HepG2 (cell line): ENCODE results near the gene DENND2A. TPM values are rescaled to one million over a fixed set of nuclear protein-coding genes. Genes with fewer than 3 reads are reported as not detected.

Experiments
- ATAC-seq: fragments of 200-7000 bp; cut with Tn5 transposase; 3 replicates; pipeline ENCODE4 v1.9.1; 2020; ENCODE audit warnings: mild to moderate bottlenecking, moderate library complexity
- BruUV-seq: library from RNA; stranded (reverse); fragments of 400-500 nt; replicated peaks from 2 replicates; lab custom pipeline; 2021; lab: Mats Ljungman, UMichigan
- CTCF ChIA-PET: fragments of 300-600 bp; formaldehyde crosslinking; extraction: SDS; loops from one replicate; lab custom pipeline; 2021; ENCODE audit warnings: low total read pairs, inconsistent platforms, low intra/inter-chr PET ratio; lab: Yijun Ruan, JAX
- POLR2A ChIA-PET: fragments of 350-600 bp; sonication (Branson Sonifier 250); formaldehyde crosslinking; loops from one replicate; lab custom pipeline; 2020; ENCODE audit warnings: antibody characterized with exemption, inconsistent platforms; lab: Yijun Ruan, JAX
- DNase-seq: peaks from one replicate; pipeline ENCODE4 v3.0.0-alpha.2; 2015; ENCODE audit warnings: low spot score
- FAIRE-seq: peaks from 3 replicates; lab custom pipeline; 2011; peaks lifted over from hg19 to GRCh38; lab: Jason Lieb, UNC
- H2AFZ ChIP-seq: one replicate; pipeline ENCODE4 v1.6.1; 2011; ENCODE audit warnings: low read length, inconsistent platforms
- H3K27ac ChIP-seq: fragments of 300-600 bp; 3 replicates; pipeline ENCODE4 v1.8.0; 2011; ENCODE audit warnings: mixed run types, mild to moderate bottlenecking, mixed read lengths, low read length, inconsistent platforms; ENCODE audit not compliant: insufficient read depth; ENCODE audit errors: extremely low read length
- H3K27me3 ChIP-seq, 2 experiments: fragments of 200-600 bp in 1 of 2; 2 replicates in 1 of 2; 3 replicates in 1 of 2; pipeline versions ENCODE4 v1.6.0 to v1.8.0; 2011; ENCODE audit warnings: low read length in 2 of 2, mild to moderate bottlenecking in 2 of 2, moderate library complexity in 2 of 2, inconsistent platforms in 1 of 2; ENCODE audit not compliant: insufficient read depth in 2 of 2, control insufficient read depth in 1 of 2
- H3K36me3 ChIP-seq, 2 experiments: fragments of 200-600 bp in 1 of 2; replicated peaks in 1 of 2; 2 replicates in 1 of 2; 3 replicates in 1 of 2; pipeline versions ENCODE4 v1.5.1 to v1.8.0; 2011; ENCODE audit warnings: low read length in 2 of 2, inconsistent platforms in 1 of 2; ENCODE audit not compliant: insufficient read depth in 2 of 2, control insufficient read depth in 1 of 2
- H3K4me1 ChIP-seq: 2 replicates; pipeline ENCODE4 v1.5.1; 2012; ENCODE audit warnings: low read length, inconsistent platforms; ENCODE audit not compliant: insufficient read depth
- H3K4me2 ChIP-seq: 2 replicates; pipeline ENCODE4 v1.6.0; 2011; ENCODE audit warnings: low read depth, low read length, inconsistent platforms
- H3K4me3 ChIP-seq, 3 experiments: fragments of 200-600 bp in 1 of 3; sonication (generic), shearing (Covaris generic) in 1 of 3; replicated peaks in 1 of 3; 2 replicates each; pipeline ENCODE4 v1.5.1; 2011 to 2016; ENCODE audit warnings: low read length in 3 of 3, inconsistent platforms in 2 of 3, low read depth in 2 of 3, mild to moderate bottlenecking in 2 of 3, control low read depth in 1 of 3, mixed read lengths in 1 of 3; ENCODE audit not compliant: insufficient read depth in 1 of 3
- H3K79me2 ChIP-seq: one replicate; pipeline ENCODE4 v1.6.1; 2011; ENCODE audit warnings: low read length, inconsistent platforms; ENCODE audit not compliant: insufficient read depth
- H3K9ac ChIP-seq: 2 replicates; pipeline ENCODE4 v1.6.0; 2011; ENCODE audit warnings: mild to moderate bottlenecking, low read depth, low read length, inconsistent platforms; ENCODE audit not compliant: insufficient read depth
- H3K9me3 ChIP-seq: 2 replicates; pipeline ENCODE4 v1.5.1; 2012; ENCODE audit warnings: mild to moderate bottlenecking, low read length
- H4K20me1 ChIP-seq: 2 replicates; pipeline ENCODE4 v1.6.0; 2011; ENCODE audit warnings: inconsistent platforms, mild to moderate bottlenecking, low read length, moderate library complexity; ENCODE audit not compliant: insufficient read depth
- AKAP8 ChIP-seq: sonication (generic); formaldehyde crosslinking; IDR thresholded peaks from 2 replicates; pipeline ENCODE4 v1.5.1; 2020; ENCODE audit warnings: mild to moderate bottlenecking, missing genetic modification reagents
- ARNT ChIP-seq: fragments of 450-650 bp; IDR thresholded peaks from 2 replicates; pipeline ENCODE4 v1.6.1; 2017
- ARNT2 ChIP-seq: sonication (generic); formaldehyde crosslinking; IDR thresholded peaks from 2 replicates; pipeline ENCODE4 v1.8.0; 2022; ENCODE audit warnings: mild to moderate bottlenecking, low read depth, missing genetic modification reagents, moderate library complexity
- CBX1 ChIP-seq: IDR thresholded peaks from one replicate; pipeline ENCODE4 v1.6.1; 2016; ENCODE audit warnings: antibody characterized with exemption, low read depth
- KDM5A ChIP-seq: fragments of 200-600 bp; sonication (generic); IDR thresholded peaks from 2 replicates; pipeline ENCODE4 v1.7.0; 2018; ENCODE audit warnings: antibody characterized with exemption, mild to moderate bottlenecking, low read length, borderline replicate concordance
- THYN1 ChIP-seq: sonication (generic); formaldehyde crosslinking; IDR thresholded peaks from 2 replicates; pipeline ENCODE4 v1.8.1; 2023; ENCODE audit warnings: low read depth, mild to moderate bottlenecking, moderate library complexity, missing genetic modification reagents, borderline replicate concordance
- ZBTB7B ChIP-seq: sonication (generic); formaldehyde crosslinking; IDR thresholded peaks from 2 replicates; pipeline ENCODE4 v1.4.0; 2020; ENCODE audit warnings: missing genetic modification reagents
- ZNF124 ChIP-seq: sonication (generic); formaldehyde crosslinking; IDR thresholded peaks from 2 replicates; pipeline ENCODE4 v1.4.0; 2020; ENCODE audit warnings: missing genetic modification reagents
- ZNF180 ChIP-seq: sonication (generic); formaldehyde crosslinking; IDR thresholded peaks from 2 replicates; pipeline ENCODE4 v1.4.0; 2020; ENCODE audit warnings: low read depth, missing genetic modification reagents, borderline replicate concordance
- ZNF224 ChIP-seq: sonication (generic); formaldehyde crosslinking; IDR thresholded peaks from 2 replicates; pipeline ENCODE4 v1.5.0; 2020; ENCODE audit warnings: mild to moderate bottlenecking, missing genetic modification reagents
- ZNF329 ChIP-seq: sonication (generic); formaldehyde crosslinking; IDR thresholded peaks from 2 replicates; pipeline ENCODE4 v1.9.0; 2021; ENCODE audit warnings: low read depth, mild to moderate bottlenecking, missing genetic modification reagents
- ZNF644 ChIP-seq: IDR thresholded peaks from 2 replicates; pipeline ENCODE4 v1.6.1; 2016; ENCODE audit warnings: low read depth
- ZNF672 ChIP-seq: sonication (generic); formaldehyde crosslinking; IDR thresholded peaks from 2 replicates; pipeline ENCODE4 v1.8.1; 2022; ENCODE audit warnings: missing genetic modification reagents
- WGBS: methylation state at CpG from one replicate; pipeline ENCODE4 v1.1.6; 2017; ENCODE audit warnings: low lambda C conversion rate; 5-methylcytosine and 5-hydroxymethylcytosine counted together
- in situ Hi-C: cut with HindIII; loops from 2 replicates; pipeline ENCODE4 v1.10.0; 2017; ENCODE audit warnings: low pct_unique_long_range_greater_than_20kb; ENCODE audit not compliant: extremely low pct_ligation_motif_present
- intact Hi-C: fragments of 100-400 bp; cut with micrococcal nuclease; formaldehyde crosslinking; loops from one replicate; pipeline ENCODE4 v1.10.0; 2022; ENCODE audit not compliant: unreplicated experiment
- polyA plus RNA-seq, 8 experiments: library from polyadenylated mRNA; depleted of rRNA in 3 of 8; stranded (reverse) in 7 of 8; unstranded in 1 of 8; fragments of >200 nt; fragmentation: Illumina TruSeq in 4 of 8; extraction: Trizol in 4 of 8; gene quantifications; 2 replicates each; pipeline versions ENCODE4 v1.2.1 to v1.2.3, GENCODE V29; 2011 to 2016; ENCODE audit warnings: low read depth in 4 of 8, missing spikeins in 1 of 8, mixed read lengths in 1 of 8; ENCODE audit not compliant: insufficient read depth in 1 of 8
- total RNA-seq, 5 experiments: library from RNA; depleted of rRNA; stranded (reverse); fragments of >200 nt; fragmentation: Illumina TruSeq; extraction: Trizol; gene quantifications; 2 replicates each; pipeline ENCODE4 v1.2.3, GENCODE V29; 2016; ENCODE audit warnings: low read depth in 1 of 5
- TF ChIP-seq, protein P1 (sequence below): sonication (generic); formaldehyde crosslinking; IDR thresholded peaks from 2 replicates; pipeline ENCODE4 v1.4.0; 2020; ENCODE audit warnings: missing genetic modification reagents
- TF ChIP-seq, protein P2 (sequence below): sonication (generic); formaldehyde crosslinking; IDR thresholded peaks from 2 replicates; pipeline ENCODE4 v1.8.0; 2022; ENCODE audit warnings: missing genetic modification reagents, low read depth, mild to moderate bottlenecking, borderline replicate concordance
- TF ChIP-seq, protein P3 (sequence below): sonication (generic); formaldehyde crosslinking; IDR thresholded peaks from 2 replicates; pipeline ENCODE4 v1.4.0; 2020; ENCODE audit warnings: missing genetic modification reagents; ENCODE audit errors: not compliant biosample characterization
- TF ChIP-seq, protein P4 (sequence below): sonication (generic); formaldehyde crosslinking; IDR thresholded peaks from 2 replicates; pipeline ENCODE4 v1.8.1; 2023; ENCODE audit warnings: mild to moderate bottlenecking, inconsistent platforms, moderate library complexity, missing genetic modification reagents, borderline replicate concordance
- TF ChIP-seq, protein P5 (sequence below): IDR thresholded peaks from 2 replicates; pipeline ENCODE4 v1.6.1; 2016

Gene DENND2A
- total and polyA plus RNA-seq, 2 of the 13 experiments (the other 11 are each of a cell fraction or from before 2014, with no cell fraction given): not detected

DNA sequence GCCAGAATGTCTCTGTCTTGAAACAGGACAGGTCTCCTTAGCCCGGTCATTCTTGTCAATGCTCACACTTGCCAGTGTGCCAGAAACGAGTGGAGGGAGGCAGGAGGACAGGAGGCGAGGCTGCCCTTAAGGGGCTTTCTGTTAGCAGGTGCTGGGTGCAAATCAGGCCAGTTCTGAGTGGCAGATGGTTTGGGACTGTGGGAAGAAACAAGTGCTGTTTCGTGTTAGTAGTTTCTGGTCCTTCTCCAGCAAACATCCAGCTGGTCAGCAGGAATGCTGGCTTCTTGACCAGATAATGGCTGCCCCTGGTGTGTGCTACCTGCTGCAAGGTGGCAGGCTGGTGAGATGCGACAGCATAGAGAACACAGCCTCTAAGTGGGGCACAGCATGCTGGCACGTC lies 47.7 kb upstream of the DENND2A start:
- no peak for ATAC-seq
- Histone ChIP-seq H3K4me1 (peaks cover 8% of the 10 kb centered on the region; the same call in 1 of the 2 replicates), H3K4me2 (no peak overlapping the region), H4K20me1 (no peaks in the 10 kb centered on the region), H3K9me3 (no peaks in the 10 kb centered on the region), H3K27me3 (no peaks in the 10 kb centered on the region), H3K36me3 (peaks cover 2 to 13% of the 10 kb centered on the region in 2 experiments; a peak in 3 of 5 replicates), H2AFZ (no peak overlapping the region), H3K79me2 (no peaks in the 10 kb centered on the region), H3K4me3 (no peak overlapping the region), H3K9ac (no peak overlapping the region)
- DNase-seq: no peak
- BruUV-seq: no TSS peak
- intact Hi-C loops: no loop called here
- ChIA-PET POLR2A (no interaction called here), CTCF (no interaction called here)
- WGBS: 92% methylated on average over 5 of the region's 6 CpGs
- in situ Hi-C loops: loop anchor here (25.0 kb wide), 1 partner anchor 324 kb away; the partner anchor contains the start of gene MRPS33
- FAIRE-seq: no peak
- TF ChIP-seq, protein P1, sequence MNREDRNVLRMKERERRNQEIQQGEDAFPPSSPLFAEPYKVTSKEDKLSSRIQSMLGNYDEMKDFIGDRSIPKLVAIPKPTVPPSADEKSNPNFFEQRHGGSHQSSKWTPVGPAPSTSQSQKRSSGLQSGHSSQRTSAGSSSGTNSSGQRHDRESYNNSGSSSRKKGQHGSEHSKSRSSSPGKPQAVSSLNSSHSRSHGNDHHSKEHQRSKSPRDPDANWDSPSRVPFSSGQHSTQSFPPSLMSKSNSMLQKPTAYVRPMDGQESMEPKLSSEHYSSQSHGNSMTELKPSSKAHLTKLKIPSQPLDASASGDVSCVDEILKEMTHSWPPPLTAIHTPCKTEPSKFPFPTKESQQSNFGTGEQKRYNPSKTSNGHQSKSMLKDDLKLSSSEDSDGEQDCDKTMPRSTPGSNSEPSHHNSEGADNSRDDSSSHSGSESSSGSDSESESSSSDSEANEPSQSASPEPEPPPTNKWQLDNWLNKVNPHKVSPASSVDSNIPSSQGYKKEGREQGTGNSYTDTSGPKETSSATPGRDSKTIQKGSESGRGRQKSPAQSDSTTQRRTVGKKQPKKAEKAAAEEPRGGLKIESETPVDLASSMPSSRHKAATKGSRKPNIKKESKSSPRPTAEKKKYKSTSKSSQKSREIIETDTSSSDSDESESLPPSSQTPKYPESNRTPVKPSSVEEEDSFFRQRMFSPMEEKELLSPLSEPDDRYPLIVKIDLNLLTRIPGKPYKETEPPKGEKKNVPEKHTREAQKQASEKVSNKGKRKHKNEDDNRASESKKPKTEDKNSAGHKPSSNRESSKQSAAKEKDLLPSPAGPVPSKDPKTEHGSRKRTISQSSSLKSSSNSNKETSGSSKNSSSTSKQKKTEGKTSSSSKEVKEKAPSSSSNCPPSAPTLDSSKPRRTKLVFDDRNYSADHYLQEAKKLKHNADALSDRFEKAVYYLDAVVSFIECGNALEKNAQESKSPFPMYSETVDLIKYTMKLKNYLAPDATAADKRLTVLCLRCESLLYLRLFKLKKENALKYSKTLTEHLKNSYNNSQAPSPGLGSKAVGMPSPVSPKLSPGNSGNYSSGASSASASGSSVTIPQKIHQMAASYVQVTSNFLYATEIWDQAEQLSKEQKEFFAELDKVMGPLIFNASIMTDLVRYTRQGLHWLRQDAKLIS (CRISPR knock-in tag): no peak
- no peak for TF ChIP-seq KDM5A
- TF ChIP-seq THYN1 (CRISPR knock-in tag): no peak
- no peak for TF ChIP-seq ZNF329 (CRISPR knock-in tag)
- TF ChIP-seq ARNT: no peak
- no peak for TF ChIP-seq CBX1
- TF ChIP-seq, protein P2, sequence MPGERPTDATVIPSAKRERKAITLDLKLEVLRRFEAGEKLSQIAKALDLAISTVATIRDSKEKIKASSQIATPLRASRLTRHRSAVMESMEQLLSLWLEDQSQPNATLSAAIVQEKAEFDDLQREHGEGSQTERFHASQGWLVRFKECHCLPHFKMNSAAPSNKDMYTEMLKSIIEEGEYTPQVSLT (CRISPR knock-in tag): no peak
- no peak for TF ChIP-seq AKAP8 (CRISPR knock-in tag)
- TF ChIP-seq, protein P3, sequence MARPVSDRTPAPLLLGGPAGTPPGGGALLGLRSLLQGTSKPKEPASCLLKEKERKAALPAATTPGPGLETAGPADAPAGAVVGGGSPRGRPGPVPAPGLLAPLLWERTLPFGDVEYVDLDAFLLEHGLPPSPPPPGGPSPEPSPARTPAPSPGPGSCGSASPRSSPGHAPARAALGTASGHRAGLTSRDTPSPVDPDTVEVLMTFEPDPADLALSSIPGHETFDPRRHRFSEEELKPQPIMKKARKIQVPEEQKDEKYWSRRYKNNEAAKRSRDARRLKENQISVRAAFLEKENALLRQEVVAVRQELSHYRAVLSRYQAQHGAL (CRISPR knock-in tag): no peak
- TF ChIP-seq, protein P4, sequence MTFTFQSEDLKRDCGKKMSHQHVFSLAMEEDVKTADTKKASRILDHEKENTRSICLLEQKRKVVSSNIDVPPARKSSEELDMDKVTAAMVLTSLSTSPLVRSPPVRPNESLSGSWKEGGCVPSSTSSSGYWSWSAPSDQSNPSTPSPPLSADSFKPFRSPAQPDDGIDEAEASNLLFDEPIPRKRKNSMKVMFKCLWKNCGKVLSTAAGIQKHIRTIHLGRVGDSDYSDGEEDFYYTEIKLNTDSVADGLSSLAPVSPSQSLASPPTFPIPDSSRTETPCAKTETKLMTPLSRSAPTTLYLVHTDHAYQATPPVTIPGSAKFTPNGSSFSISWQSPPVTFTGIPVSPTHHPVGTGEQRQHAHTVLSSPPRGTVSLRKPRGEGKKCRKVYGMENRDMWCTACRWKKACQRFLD: no peak
- TF ChIP-seq, protein P5, sequence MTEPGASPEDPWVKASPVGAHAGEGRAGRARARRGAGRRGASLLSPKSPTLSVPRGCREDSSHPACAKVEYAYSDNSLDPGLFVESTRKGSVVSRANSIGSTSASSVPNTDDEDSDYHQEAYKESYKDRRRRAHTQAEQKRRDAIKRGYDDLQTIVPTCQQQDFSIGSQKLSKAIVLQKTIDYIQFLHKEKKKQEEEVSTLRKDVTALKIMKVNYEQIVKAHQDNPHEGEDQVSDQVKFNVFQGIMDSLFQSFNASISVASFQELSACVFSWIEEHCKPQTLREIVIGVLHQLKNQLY (CRISPR knock-in tag): no peak
- TF ChIP-seq ZBTB7B (CRISPR knock-in tag): no peak
- no peak for TF ChIP-seq ZNF672 (CRISPR knock-in tag)
- no peak for TF ChIP-seq ZNF124 (CRISPR knock-in tag)
- TF ChIP-seq ARNT2 (CRISPR knock-in tag): no peak
- no peak for TF ChIP-seq ZNF224 (CRISPR knock-in tag)
- no peak for TF ChIP-seq ZNF180 (CRISPR knock-in tag)
- no peak for TF ChIP-seq ZNF644 (CRISPR knock-in tag)
- TF ChIP-seq, all 625 proteins: peak for 0
- H3K27ac ChIP-seq: no peak overlapping the region
